Endothelial cell (in vitro differentiated cells): ENCODE results near the gene PAQR9. TPM values are rescaled to one million over a fixed set of nuclear protein-coding genes. Genes with fewer than 3 reads are reported as not detected.

Source experiments
- DNase-seq: peaks from one replicate; pipeline ENCODE4 v3.0.0; 2021; ENCODE audit warnings: low spot score
- H3K27ac Mint-ChIP-seq: one replicate; pipeline ENCODE4 v1.8.0; 2021; ENCODE audit warnings: mixed read lengths, inconsistent platforms; ENCODE audit not compliant: unreplicated experiment
- H3K27me3 Mint-ChIP-seq: one replicate; pipeline ENCODE4 v1.8.0; 2021; ENCODE audit warnings: mild to moderate bottlenecking, moderate library complexity, mixed read lengths, inconsistent platforms; ENCODE audit not compliant: unreplicated experiment
- H3K36me3 Mint-ChIP-seq: one replicate; pipeline ENCODE4 v1.8.0; 2021; ENCODE audit warnings: mild to moderate bottlenecking, low read depth, mixed read lengths, inconsistent platforms; ENCODE audit not compliant: unreplicated experiment
- H3K4me1 Mint-ChIP-seq: one replicate; pipeline ENCODE4 v1.8.0; 2021; ENCODE audit warnings: mild to moderate bottlenecking, mixed read lengths, inconsistent platforms; ENCODE audit not compliant: unreplicated experiment
- H3K4me3 Mint-ChIP-seq: one replicate; pipeline ENCODE4 v1.8.0; 2021; ENCODE audit warnings: mild to moderate bottlenecking, mixed read lengths, inconsistent platforms; ENCODE audit not compliant: unreplicated experiment
- H3K9me3 Mint-ChIP-seq: one replicate; pipeline ENCODE4 v1.8.0; 2021; ENCODE audit warnings: mixed read lengths, inconsistent platforms; ENCODE audit not compliant: unreplicated experiment
- total RNA-seq: library from RNA; stranded (reverse); fragmentation: NEBNext Ultra II Directional; extraction: Animal tissue kit (Norgen Biotek cat#: 25700); gene quantifications from one replicate; pipeline ENCODE4 v1.2.1, GENCODE V29; 2021; ENCODE audit not compliant: unreplicated experiment
- TF ChIP-seq, protein P1 (sequence below): fragments of 200-600 bp; sonication (generic); IDR thresholded peaks from one replicate; pipeline ENCODE4 v1.5.0; 2021; ENCODE audit warnings: antibody characterized with exemption; ENCODE audit not compliant: unreplicated experiment

The PAQR9 gene
- total RNA-seq, 1 donor from 2014 or later, result not detected

DNA sequence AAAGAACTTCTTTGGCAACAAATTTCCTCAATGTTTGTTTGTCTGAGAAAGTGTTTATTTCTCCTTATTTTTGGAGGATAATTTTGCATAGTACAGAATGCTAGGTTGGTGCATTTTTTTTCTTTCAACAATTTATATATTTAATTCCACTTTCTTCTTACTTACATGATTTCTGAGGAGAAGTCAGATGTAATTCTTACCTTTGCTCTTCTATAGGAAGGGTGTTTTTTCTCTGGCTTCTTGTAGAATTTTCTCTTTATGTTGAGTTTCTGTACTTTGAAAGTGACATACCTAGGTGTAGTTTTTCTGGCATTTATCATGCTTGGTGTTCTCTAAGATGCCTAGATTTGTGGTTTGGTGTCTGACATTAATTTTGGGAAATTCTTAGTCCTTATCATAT, 39.8 kb downstream of the PAQR9 start:
- Mint-ChIP-seq H3K4me1 (no peaks in the 10 kb centered on the region), H3K27me3 (no peaks in the 10 kb centered on the region), H3K9me3 (no peaks in the 10 kb centered on the region), H3K27ac (no peak overlapping the region), H3K4me3 (no peak overlapping the region), H3K36me3 (no peaks in the 10 kb centered on the region)
- TF ChIP-seq, protein P1, sequence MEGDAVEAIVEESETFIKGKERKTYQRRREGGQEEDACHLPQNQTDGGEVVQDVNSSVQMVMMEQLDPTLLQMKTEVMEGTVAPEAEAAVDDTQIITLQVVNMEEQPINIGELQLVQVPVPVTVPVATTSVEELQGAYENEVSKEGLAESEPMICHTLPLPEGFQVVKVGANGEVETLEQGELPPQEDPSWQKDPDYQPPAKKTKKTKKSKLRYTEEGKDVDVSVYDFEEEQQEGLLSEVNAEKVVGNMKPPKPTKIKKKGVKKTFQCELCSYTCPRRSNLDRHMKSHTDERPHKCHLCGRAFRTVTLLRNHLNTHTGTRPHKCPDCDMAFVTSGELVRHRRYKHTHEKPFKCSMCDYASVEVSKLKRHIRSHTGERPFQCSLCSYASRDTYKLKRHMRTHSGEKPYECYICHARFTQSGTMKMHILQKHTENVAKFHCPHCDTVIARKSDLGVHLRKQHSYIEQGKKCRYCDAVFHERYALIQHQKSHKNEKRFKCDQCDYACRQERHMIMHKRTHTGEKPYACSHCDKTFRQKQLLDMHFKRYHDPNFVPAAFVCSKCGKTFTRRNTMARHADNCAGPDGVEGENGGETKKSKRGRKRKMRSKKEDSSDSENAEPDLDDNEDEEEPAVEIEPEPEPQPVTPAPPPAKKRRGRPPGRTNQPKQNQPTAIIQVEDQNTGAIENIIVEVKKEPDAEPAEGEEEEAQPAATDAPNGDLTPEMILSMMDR, result no peak
- DNase-seq, result no peak

DNA sequence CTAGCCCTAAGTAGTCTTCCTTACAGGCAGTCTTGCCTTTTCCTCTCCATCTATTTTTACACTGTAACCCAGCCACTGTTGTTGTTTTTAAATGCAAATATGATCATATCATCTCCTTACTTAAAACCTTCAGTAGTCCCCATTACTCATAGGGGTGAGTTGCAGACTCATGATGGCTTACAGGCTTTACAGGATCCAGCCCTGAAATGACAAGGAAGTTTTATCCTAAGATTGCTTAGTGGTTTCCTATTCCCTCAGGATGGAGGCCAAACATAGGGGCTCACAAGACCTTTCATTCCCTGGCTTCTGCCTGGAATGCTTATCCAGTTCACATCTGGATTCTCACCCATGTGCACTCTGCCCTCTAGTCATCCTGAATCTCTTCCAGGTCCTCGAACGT, 46.9 kb downstream of the PAQR9 start:
- TF ChIP-seq, protein P1, result no peak
- no peak overlapping the region for H3K27ac Mint-ChIP-seq
- peaks cover 2% of the 10 kb centered on the region for H3K4me1 Mint-ChIP-seq
- no peak overlapping the region for H3K4me3 Mint-ChIP-seq
- DNase-seq, result no peak
- no peaks in the 10 kb centered on the region for H3K9me3 Mint-ChIP-seq
- H3K36me3 Mint-ChIP-seq, result no peaks in the 10 kb centered on the region
- H3K27me3 Mint-ChIP-seq, result peaks cover 3% of the 10 kb centered on the region

DNA sequence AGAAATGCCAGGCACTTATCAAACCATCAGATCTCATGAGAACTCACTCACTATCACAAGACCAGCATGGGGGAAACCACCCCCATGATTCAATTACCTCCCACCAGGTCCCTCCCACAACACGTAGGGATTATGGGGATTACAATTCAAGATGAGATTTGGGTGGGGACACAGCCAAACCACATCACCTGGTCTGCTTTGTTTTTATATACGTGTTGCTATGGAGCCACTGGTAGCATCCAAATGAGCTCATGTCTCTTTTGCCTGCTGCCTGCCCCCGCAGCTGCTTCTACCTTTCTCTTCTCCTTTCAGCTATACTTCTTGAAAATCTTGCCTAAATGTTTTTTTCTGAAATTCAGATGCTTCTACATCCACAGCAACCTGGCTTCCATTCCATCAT, 47.8 kb downstream of the PAQR9 start:
- no peak for DNase-seq
- H3K4me1 Mint-ChIP-seq, result peaks cover 9% of the 10 kb centered on the region
- no peaks in the 10 kb centered on the region for H3K36me3 Mint-ChIP-seq
- TF ChIP-seq, protein P1, result no peak
- peaks cover 3% of the 10 kb centered on the region for H3K27me3 Mint-ChIP-seq
- H3K9me3 Mint-ChIP-seq, result no peaks in the 10 kb centered on the region
- H3K4me3 Mint-ChIP-seq, result no peak overlapping the region
- H3K27ac Mint-ChIP-seq, result no peak overlapping the region

DNA sequence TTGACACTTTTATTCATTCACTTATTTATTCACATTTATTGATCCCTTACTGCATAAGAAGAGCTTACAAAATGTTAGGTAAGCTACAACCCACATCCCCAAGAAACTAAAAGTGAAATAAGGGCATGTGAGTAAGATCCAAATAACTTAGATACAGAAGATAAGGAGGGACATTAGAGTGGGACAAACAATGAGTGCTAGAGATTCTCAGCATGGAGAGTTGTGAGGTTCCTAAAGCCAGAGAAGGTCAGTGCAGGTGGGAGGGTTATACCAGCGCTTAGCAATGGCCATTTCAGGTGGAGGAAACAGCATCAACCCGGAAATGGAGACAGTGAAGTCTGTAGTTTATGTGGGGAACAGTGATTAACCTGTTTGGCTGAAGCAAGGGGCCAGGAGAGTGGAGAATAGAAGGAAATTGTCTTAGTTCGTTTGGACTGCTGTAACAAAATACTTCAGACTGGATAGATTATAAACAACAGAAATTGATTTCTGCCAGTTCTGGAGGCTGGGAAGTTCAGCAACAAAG, 49.1 kb downstream of the PAQR9 start:
- Mint-ChIP-seq H3K4me1 (peaks cover 9% of the 10 kb centered on the region), H3K4me3 (no peak overlapping the region), H3K27ac (no peak overlapping the region), H3K27me3 (peaks cover 3% of the 10 kb centered on the region), H3K36me3 (no peaks in the 10 kb centered on the region), H3K9me3 (no peaks in the 10 kb centered on the region)
- TF ChIP-seq, protein P1, result no peak
- DNase-seq, result no peak

DNA sequence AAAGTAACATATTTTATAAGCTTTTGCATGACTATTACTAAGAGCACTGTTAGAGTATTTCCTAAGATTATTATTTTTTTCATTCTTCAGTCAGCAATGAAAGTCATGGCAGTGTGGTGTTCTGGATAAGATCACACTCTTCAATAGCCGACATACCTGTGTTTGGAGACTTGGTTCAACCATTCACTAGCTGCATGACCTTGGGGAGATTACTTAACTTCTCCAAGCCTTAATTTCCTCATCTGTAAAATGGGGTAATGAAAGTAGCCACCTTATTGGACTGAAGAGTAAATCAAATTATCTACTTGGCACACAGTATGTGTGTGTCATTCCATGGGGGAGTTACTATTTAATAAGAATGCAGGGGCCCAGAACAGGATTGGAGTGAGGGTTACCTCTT, 50.0 kb downstream of the PAQR9 start:
- Mint-ChIP-seq H3K36me3 (no peaks in the 10 kb centered on the region), H3K27ac (no peak overlapping the region), H3K27me3 (peaks cover 3% of the 10 kb centered on the region), H3K4me1 (peaks cover 9% of the 10 kb centered on the region), H3K9me3 (no peaks in the 10 kb centered on the region), H3K4me3 (no peak overlapping the region)
- no peak for DNase-seq
- TF ChIP-seq, protein P1, result no peak
